Muscle of back (tissue), 11 donors: ENCODE results near the gene NT5C2. TPM values are rescaled to one million over a fixed set of nuclear protein-coding genes. Genes with fewer than 3 reads are reported as not detected.
A peak's percentile ranks its signal among the peaks of the same experiment; 100 is the strongest.
"Not testable (repeated sequence)": the region's sequence is repeated elsewhere in the genome, so short reads cannot be mapped to it uniquely, and the experiment has no call there.

ENCODE experiments used
- DNase-seq, 3 donors: peaks; one replicate each; pipeline versions ENCODE4 v3.0.0 to v3.0.0-alpha.2; 2013
- polyA plus RNA-seq, 10 donors: library from polyadenylated mRNA; unstranded; fragments of 120-200 nt; gene quantifications; one replicate each; pipeline ENCODE4 v1.2.1, GENCODE V29; 2013; ENCODE audit not compliant: insufficient read length in 10 of 10

NT5C2 gene
- polyA plus RNA-seq, 10 donors: 115 to 198 (median 139) TPM

GRCh38 chr10:103166523-103166922 lies 26.5 kb downstream of the NT5C2 start:
- no peak for DNase-seq

- DNase-seq: not testable (repeated sequence)
These were observed 29.2 kb downstream of the NT5C2 start for GRCh38 chr10:103163766-103164403.

- no peak for DNase-seq
These were observed 35.8 kb downstream of the NT5C2 start for GRCh38 chr10:103157246-103157645.

GRCh38 chr10:103155471-103156085 lies 37.5 kb downstream of the NT5C2 start:
- no peak for DNase-seq

GRCh38 chr10:103154521-103155299 lies 38.4 kb downstream of the NT5C2 start:
- DNase-seq: peak; percentile 41 to 85 (median 69)

GRCh38 chr10:103153302-103154197 lies 39.5 kb downstream of the NT5C2 start:
- DNase-seq: peak; percentile 47 to 86 (median 62)

- no peak for DNase-seq
These were observed 43.0 kb downstream of the NT5C2 start for GRCh38 chr10:103149991-103150622.

GRCh38 chr10:103147645-103148044 lies 45.4 kb downstream of the NT5C2 start:
- no peak for DNase-seq

GRCh38 chr10:103145860-103146466 lies 47.1 kb downstream of the NT5C2 start:
- peak; percentile 77 to 87 (median 82) for DNase-seq

- peak in 1 of 3 donors; percentile 46 for DNase-seq
These were observed 48.0 kb downstream of the NT5C2 start for GRCh38 chr10:103145046-103145445.

- peak in 2 of 3 donors; percentile 40 to 49 for DNase-seq
These were observed 49.0 kb downstream of the NT5C2 start for GRCh38 chr10:103144041-103144440.

- DNase-seq: not testable (repeated sequence)
These were observed 49.4 kb downstream of the NT5C2 start for GRCh38 chr10:103143641-103144040.

GRCh38 chr10:103141950-103142349 lies 51.1 kb downstream of the NT5C2 start:
- DNase-seq: no peak

- DNase-seq: no peak
These were observed 52.6 kb downstream of the NT5C2 start for GRCh38 chr10:103140469-103140868.

- DNase-seq: no peak
These were observed 53.3 kb downstream of the NT5C2 start for GRCh38 chr10:103139803-103140202.

- DNase-seq: not testable (repeated sequence)
These were observed 57.9 kb downstream of the NT5C2 start for GRCh38 chr10:103135168-103135567.

- no peak for DNase-seq
These were observed 62.2 kb downstream of the NT5C2 start for GRCh38 chr10:103130910-103131309.

- DNase-seq: not testable (repeated sequence)
These were observed 62.9 kb downstream of the NT5C2 start for GRCh38 chr10:103130180-103130579.

GRCh38 chr10:103127241-103127640 lies 65.8 kb downstream of the NT5C2 start:
- no peak for DNase-seq
